ENCODE results near the gene MRPS9.

MRPS9 gene

DNA sequence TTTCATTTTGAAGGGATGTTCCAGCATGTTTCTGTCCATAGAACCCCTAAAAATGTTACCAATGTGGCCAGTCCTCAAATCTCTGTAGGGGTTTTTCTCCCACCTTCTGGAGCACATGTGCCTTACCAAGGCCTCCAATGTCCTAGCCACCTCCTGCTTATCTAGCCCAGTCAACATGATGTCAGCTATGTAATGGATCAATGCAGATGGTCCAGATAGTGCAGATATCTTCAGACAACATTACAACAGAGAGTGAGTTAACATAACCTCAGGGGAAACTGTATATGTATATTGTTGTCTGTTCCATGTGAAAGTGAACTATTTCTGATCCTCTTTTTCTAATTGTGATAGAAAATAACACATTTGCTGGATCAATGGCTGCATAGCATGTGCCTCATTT is 92.7 kb downstream of the MRPS9 start:
- in situ Hi-C loops (cut with MboI; ENCODE audit: low sequenced_read_pairs, unreplicated experiment), result no loop called here
- TF ChIP-seq, protein P1, sequence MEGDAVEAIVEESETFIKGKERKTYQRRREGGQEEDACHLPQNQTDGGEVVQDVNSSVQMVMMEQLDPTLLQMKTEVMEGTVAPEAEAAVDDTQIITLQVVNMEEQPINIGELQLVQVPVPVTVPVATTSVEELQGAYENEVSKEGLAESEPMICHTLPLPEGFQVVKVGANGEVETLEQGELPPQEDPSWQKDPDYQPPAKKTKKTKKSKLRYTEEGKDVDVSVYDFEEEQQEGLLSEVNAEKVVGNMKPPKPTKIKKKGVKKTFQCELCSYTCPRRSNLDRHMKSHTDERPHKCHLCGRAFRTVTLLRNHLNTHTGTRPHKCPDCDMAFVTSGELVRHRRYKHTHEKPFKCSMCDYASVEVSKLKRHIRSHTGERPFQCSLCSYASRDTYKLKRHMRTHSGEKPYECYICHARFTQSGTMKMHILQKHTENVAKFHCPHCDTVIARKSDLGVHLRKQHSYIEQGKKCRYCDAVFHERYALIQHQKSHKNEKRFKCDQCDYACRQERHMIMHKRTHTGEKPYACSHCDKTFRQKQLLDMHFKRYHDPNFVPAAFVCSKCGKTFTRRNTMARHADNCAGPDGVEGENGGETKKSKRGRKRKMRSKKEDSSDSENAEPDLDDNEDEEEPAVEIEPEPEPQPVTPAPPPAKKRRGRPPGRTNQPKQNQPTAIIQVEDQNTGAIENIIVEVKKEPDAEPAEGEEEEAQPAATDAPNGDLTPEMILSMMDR (IDR thresholded peaks at IDR 0.05; ENCODE audit: borderline replicate concordance, control extremely low read depth, extremely low read depth, insufficient read depth, missing control alignments), result no peak

DNA sequence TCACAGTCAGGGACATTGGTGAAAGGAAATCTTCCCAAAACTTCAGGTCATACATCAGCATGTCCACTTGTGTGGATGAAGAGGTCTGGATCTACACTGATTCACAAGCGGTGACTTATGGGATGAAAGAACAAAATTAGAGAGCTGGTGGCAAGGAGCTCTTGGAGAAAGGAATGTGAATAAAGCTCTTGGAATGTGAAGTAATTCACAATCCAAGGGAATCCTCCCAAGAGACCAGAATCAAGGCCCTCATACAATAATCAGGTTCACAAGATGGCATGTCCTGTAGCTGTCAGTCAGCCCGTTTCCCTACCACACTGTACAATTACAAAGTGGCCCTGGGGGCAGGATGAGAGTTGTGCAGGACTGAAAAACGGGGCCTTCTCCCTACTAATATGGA is 96.2 kb downstream of the MRPS9 start:
- DNase-seq (ENCODE audit: low spot score), result no peak
- in situ Hi-C loops (cut with MboI; ENCODE audit: low sequenced_read_pairs, unreplicated experiment), result no loop called here
- TF ChIP-seq, protein P1 (IDR thresholded peaks at IDR 0.05; ENCODE audit: borderline replicate concordance, control extremely low read depth, extremely low read depth, insufficient read depth, missing control alignments), result no peak

More for the DNA sequence above, 92.7 kb downstream of the MRPS9 start:
- DNase-seq (ENCODE audit: low spot score), result no peak

DNA sequence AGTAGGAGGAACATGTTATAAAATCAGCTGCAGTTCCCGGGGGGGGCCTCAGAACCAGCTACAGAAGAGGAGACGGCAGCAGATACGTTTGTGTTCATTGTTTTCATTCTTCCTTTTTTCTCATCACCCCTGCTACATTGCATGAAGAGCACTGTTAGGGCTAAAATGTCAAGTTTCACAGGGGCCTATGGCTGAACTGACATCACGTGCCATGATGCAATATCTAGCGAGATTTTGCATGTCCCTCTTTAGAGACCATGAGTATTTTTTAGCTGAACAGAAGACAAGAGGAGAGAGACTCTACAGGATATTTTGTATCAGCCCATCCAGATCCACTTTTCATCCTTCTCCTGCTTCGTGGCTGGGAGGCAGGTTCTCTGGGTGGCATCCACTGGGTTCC is 97.6 kb downstream of the MRPS9 start:
- in situ Hi-C loops (cut with MboI; ENCODE audit: low sequenced_read_pairs, unreplicated experiment), result no loop called here
- TF ChIP-seq, protein P1 (IDR thresholded peaks at IDR 0.05; ENCODE audit: borderline replicate concordance, control extremely low read depth, extremely low read depth, insufficient read depth, missing control alignments), result no peak
- no peak for DNase-seq (ENCODE audit: low spot score)

DNA sequence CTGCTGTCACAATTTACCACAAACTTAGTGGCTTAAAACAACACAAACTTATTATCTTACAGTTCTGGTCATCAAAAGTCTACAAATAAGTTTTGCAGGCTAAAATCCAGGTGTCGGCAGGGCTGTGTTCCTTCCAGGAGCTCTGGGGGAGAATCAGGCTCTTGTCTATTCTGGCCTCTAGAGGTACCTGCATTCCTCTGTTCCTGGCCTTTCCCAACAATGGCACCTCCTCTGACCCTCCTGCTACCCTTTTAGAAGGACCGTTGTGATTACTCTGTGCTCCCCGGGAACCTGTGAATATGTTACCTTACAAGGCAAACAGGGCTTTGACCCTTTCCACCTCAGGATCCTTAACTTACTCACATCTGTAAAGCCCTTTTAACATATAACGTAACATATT is 98.5 kb downstream of the MRPS9 start:
- TF ChIP-seq, protein P1 (IDR thresholded peaks at IDR 0.05; ENCODE audit: borderline replicate concordance, control extremely low read depth, extremely low read depth, insufficient read depth, missing control alignments), result no peak
- no peak for DNase-seq (ENCODE audit: low spot score)
- in situ Hi-C loops (cut with MboI; ENCODE audit: low sequenced_read_pairs, unreplicated experiment), result no loop called here

DNA sequence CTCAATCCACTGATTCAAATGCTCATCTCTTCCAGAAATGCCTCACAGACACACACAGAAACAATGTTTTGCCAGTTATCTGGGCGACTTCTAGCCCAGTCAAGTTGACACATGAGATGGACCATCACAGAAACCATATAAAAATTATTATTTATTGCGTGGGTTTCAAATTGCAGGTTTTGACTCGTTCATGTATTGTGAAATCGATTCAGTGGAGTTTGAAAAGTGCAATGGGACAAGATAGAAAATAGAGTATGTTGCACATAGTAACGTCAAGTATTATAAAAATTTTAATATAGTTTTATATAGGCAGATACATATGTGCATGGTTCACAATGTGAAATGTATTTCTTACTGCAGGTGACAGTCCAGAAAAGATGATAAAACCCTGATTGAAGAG is 100.8 kb downstream of the MRPS9 start:
- in situ Hi-C loops (cut with MboI; ENCODE audit: low sequenced_read_pairs, unreplicated experiment), result no loop called here
- DNase-seq (ENCODE audit: low spot score), result no peak
- TF ChIP-seq, protein P1 (IDR thresholded peaks at IDR 0.05; ENCODE audit: borderline replicate concordance, control extremely low read depth, extremely low read depth, insufficient read depth, missing control alignments), result no peak

DNA sequence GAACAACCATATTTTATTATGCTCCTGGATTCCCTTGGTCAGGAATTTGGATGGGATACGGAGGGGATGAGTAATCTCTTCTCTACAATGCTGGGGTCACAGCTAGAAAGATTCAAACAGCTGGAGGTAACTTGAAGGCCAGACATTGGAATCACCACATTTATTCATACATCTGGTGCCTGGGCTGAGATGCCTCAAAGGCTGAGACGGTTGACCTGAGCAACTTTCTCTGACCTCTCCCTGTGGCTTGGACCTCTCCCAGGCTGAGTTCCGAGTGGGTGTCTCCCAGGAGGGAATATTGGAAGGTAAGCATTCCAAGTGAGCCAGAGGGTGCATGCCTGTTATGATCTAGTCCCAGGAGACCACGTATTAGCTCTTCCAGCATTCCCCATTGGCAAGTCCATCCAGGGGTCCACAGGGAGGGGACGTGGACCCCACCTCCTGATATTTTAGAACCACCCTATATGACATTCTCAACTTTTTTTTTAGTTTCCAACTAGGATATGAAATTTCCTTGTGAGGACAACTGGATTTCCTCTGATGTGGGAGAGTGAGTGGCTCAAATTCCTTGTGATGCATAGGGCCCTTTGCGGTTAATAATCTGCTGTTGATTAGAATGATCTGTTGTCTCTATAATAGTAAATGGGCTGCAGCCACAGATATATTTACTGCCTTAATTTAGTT is 101.8 kb downstream of the MRPS9 start:
- TF ChIP-seq, protein P1 (IDR thresholded peaks at IDR 0.05; ENCODE audit: borderline replicate concordance, control extremely low read depth, extremely low read depth, insufficient read depth, missing control alignments), result no peak
- in situ Hi-C loops (cut with MboI; ENCODE audit: low sequenced_read_pairs, unreplicated experiment), result no loop called here
- no peak for DNase-seq (ENCODE audit: low spot score)

Measured in GM13976 (cell line).